ENCODE measurements around the gene TBXT.

TBXT gene

GRCh38 chr6:166169549-166170421 is 2.1 kb upstream of the TBXT start:
- no peak overlapping the region for H3K4me3 ChIP-seq (ENCODE audit: low read depth, low read length)
- no peak for TF ChIP-seq CTCF (IDR thresholded peaks at IDR 0.05; ENCODE audit: low read depth, low read length)

GRCh38 chr6:166168616-166169548 is 1.2 kb upstream of the TBXT start:
- TF ChIP-seq CTCF (IDR thresholded peaks at IDR 0.05; ENCODE audit: low read depth, low read length), result no peak
- H3K4me3 ChIP-seq (ENCODE audit: low read depth, low read length), result no peak overlapping the region

GRCh38 chr6:166167258-166167731 is 356 bp downstream of the TBXT start:
- no peak overlapping the region for H3K4me3 ChIP-seq (ENCODE audit: low read depth, low read length)
- no peak for TF ChIP-seq CTCF (IDR thresholded peaks at IDR 0.05; ENCODE audit: low read depth, low read length)

- no peak for TF ChIP-seq CTCF (IDR thresholded peaks at IDR 0.05; ENCODE audit: low read depth, low read length)
- H3K4me3 ChIP-seq (ENCODE audit: low read depth, low read length), result no peak overlapping the region
These were observed 1.1 kb downstream of the TBXT start for GRCh38 chr6:166166314-166167257.

GRCh38 chr6:166165558-166166313 is 1.9 kb downstream of the TBXT start:
- no peak for TF ChIP-seq CTCF (IDR thresholded peaks at IDR 0.05; ENCODE audit: low read depth, low read length)
- no peak overlapping the region for H3K4me3 ChIP-seq (ENCODE audit: low read depth, low read length)
